MCF 10A (cell line): ENCODE data around the gene HDAC11. TPM values are rescaled to one million over a fixed set of nuclear protein-coding genes. Genes with fewer than 3 reads are reported as not detected.

Source experiments
- BruUV-seq: library from RNA; stranded (reverse); fragments of 400-500 nt; replicated peaks from 2 replicates; lab custom pipeline; 2021; lab: Mats Ljungman, UMichigan
- CTCF ChIA-PET: fragments of 300-600 bp; sonication (Branson Sonifier 250); formaldehyde crosslinking; extraction: SDS; loops from one replicate; lab custom pipeline; 2021; ENCODE audit warnings: antibody characterized with exemption, inconsistent platforms; lab: Yijun Ruan, JAX
- POLR2A ChIA-PET: fragments of 300-600, 350-650 bp; sonication (Branson Sonifier 250); formaldehyde crosslinking; extraction: SDS; loops from one replicate; lab custom pipeline; 2020; ENCODE audit warnings: antibody characterized with exemption, inconsistent platforms; lab: Yijun Ruan, JAX
- DNase-seq: peaks from one replicate; pipeline ENCODE4 v3.0.0-alpha.2; 2018; ENCODE audit not compliant: unreplicated experiment
- H3K27ac Mint-ChIP-seq: one replicate; pipeline ENCODE4 v1.8.0; 2022; ENCODE audit warnings: mild to moderate bottlenecking, low read depth, mixed read lengths; ENCODE audit not compliant: unreplicated experiment
- H3K27me3 Mint-ChIP-seq: one replicate; pipeline ENCODE4 v1.8.0; 2022; ENCODE audit warnings: mixed read lengths; ENCODE audit not compliant: insufficient read depth, unreplicated experiment
- H3K36me3 Mint-ChIP-seq: one replicate; pipeline ENCODE4 v1.8.0; 2022; ENCODE audit warnings: mild to moderate bottlenecking, moderate library complexity, mixed read lengths; ENCODE audit not compliant: insufficient read depth, unreplicated experiment
- H3K4me1 Mint-ChIP-seq: one replicate; pipeline ENCODE4 v1.8.0; 2022; ENCODE audit warnings: mixed read lengths; ENCODE audit not compliant: insufficient read depth, unreplicated experiment
- H3K4me3 Mint-ChIP-seq: one replicate; pipeline ENCODE4 v1.8.0; 2022; ENCODE audit warnings: mild to moderate bottlenecking, moderate library complexity, mixed read lengths; ENCODE audit not compliant: unreplicated experiment
- H3K9me3 Mint-ChIP-seq: one replicate; pipeline ENCODE4 v1.8.0; 2022; ENCODE audit warnings: mixed read lengths; ENCODE audit not compliant: unreplicated experiment
- intact Hi-C: fragments of 100-400 bp; cut with micrococcal nuclease; formaldehyde crosslinking; loops from 2 replicates; pipeline ENCODE4 v1.14.1; 2022
- total RNA-seq: library from RNA; stranded (reverse); gene quantifications from 2 replicates; pipeline ENCODE4 v1.2.3, GENCODE V29; 2022
- TF ChIP-seq, protein P1 (sequence below): fragments of 200-600 bp; IDR thresholded peaks from one replicate; pipeline ENCODE4 v1.8.0; 2022; ENCODE audit warnings: antibody characterized with exemption, mild to moderate bottlenecking; ENCODE audit not compliant: unreplicated experiment

HDAC11 gene
- total RNA-seq, 1 experiment from 2014 or later: 8.7 TPM

DNA sequence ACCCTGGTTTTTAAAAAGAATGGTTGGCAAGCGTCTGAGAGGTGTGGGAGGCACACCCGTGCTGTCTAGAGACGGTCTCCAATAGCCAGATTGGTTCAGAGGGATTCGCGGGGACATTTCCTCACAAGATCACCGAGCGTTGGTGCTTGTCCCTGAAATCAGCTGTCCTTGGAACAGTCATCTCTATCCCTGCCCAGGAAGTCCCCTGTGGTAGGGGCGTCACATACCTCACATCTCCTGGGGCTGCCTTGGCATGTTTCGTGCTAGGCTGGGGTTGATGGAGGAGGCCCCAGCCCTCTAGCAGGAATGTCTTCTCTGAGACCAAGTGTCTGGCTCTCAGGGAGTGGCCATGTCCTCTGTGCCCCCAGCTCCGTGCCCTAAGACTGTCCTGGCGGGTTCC lies 75.6 kb downstream of the HDAC11 start:
- TF ChIP-seq, protein P1, sequence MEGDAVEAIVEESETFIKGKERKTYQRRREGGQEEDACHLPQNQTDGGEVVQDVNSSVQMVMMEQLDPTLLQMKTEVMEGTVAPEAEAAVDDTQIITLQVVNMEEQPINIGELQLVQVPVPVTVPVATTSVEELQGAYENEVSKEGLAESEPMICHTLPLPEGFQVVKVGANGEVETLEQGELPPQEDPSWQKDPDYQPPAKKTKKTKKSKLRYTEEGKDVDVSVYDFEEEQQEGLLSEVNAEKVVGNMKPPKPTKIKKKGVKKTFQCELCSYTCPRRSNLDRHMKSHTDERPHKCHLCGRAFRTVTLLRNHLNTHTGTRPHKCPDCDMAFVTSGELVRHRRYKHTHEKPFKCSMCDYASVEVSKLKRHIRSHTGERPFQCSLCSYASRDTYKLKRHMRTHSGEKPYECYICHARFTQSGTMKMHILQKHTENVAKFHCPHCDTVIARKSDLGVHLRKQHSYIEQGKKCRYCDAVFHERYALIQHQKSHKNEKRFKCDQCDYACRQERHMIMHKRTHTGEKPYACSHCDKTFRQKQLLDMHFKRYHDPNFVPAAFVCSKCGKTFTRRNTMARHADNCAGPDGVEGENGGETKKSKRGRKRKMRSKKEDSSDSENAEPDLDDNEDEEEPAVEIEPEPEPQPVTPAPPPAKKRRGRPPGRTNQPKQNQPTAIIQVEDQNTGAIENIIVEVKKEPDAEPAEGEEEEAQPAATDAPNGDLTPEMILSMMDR: no peak
- intact Hi-C loops: no loop called here
- H3K27me3 Mint-ChIP-seq: no peaks in the 10 kb centered on the region
- no peak overlapping the region for H3K4me3 Mint-ChIP-seq
- CTCF ChIA-PET: interaction anchor here (0.6 kb wide), 1 partner anchor 67 kb away, joined by 3 read pairs; no protein-coding TSS in a partner anchor
- DNase-seq: no peak
- peaks cover 15% of the 10 kb centered on the region for H3K4me1 Mint-ChIP-seq
- no TSS peak for BruUV-seq
- H3K27ac Mint-ChIP-seq: no peak overlapping the region
- peaks cover 6% of the 10 kb centered on the region for H3K36me3 Mint-ChIP-seq
- H3K9me3 Mint-ChIP-seq: no peaks in the 10 kb centered on the region
- POLR2A ChIA-PET: no interaction called here

Other genes with a start within 250 kb of the HDAC11 start
- gene NUP210, start 60.0 kb upstream of the HDAC11 start, total RNA-seq: 6.9 and 8.4 TPM in 2 replicates
- gene FBLN2, start 68.8 kb downstream of the HDAC11 start, total RNA-seq: not detected in 2 replicates